Measurements from ENCODE around the gene BTBD2. TPM values are rescaled to one million over a fixed set of nuclear protein-coding genes. Genes with fewer than 3 reads are reported as not detected.

Gene BTBD2
- total RNA-seq, 2 donors from 2014 or later: 42.3 to 44.8 TPM

GRCh38 chr19:2058570-2059421 is 43.3 kb upstream of the BTBD2 start:
- 84 to 88% methylated on average over 21 to 26 of the region's 27 CpGs for WGBS, 2 donors
- Histone ChIP-seq H3K27ac (peak overlapping the region; percentile 96 to 100 (median 98)), H3K27me3 (no peaks in the 10 kb centered on the region), H3K36me3 (replicated peaks in 1 of 2; ENCODE audit: insufficient read depth in 1 of 2, low read depth in 2 of 2) (no peaks in the 10 kb centered on the region), H3K4me3 (no peak overlapping the region), H3K9me3 (no peaks in the 10 kb centered on the region), H3K4me1 (peaks cover 72% of the 10 kb centered on the region)
- DNase-seq (no peak), ATAC-seq (no peak)
- intact Hi-C loops (cut with DNase I): no loop called here
- TF ChIP-seq, protein P1, sequence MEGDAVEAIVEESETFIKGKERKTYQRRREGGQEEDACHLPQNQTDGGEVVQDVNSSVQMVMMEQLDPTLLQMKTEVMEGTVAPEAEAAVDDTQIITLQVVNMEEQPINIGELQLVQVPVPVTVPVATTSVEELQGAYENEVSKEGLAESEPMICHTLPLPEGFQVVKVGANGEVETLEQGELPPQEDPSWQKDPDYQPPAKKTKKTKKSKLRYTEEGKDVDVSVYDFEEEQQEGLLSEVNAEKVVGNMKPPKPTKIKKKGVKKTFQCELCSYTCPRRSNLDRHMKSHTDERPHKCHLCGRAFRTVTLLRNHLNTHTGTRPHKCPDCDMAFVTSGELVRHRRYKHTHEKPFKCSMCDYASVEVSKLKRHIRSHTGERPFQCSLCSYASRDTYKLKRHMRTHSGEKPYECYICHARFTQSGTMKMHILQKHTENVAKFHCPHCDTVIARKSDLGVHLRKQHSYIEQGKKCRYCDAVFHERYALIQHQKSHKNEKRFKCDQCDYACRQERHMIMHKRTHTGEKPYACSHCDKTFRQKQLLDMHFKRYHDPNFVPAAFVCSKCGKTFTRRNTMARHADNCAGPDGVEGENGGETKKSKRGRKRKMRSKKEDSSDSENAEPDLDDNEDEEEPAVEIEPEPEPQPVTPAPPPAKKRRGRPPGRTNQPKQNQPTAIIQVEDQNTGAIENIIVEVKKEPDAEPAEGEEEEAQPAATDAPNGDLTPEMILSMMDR (IDR thresholded peaks at IDR 0.05): no peak
- no peak for TF ChIP-seq POLR2A (IDR thresholded peaks at IDR 0.05)

GRCh38 chr19:2057484-2058469 is 42.3 kb upstream of the BTBD2 start:
- Histone ChIP-seq H3K27me3 (no peaks in the 10 kb centered on the region), H3K4me1 (peaks cover 81% of the 10 kb centered on the region), H3K4me3 (no peak overlapping the region), H3K27ac (peak overlapping the region; percentile 96 to 100 (median 98)), H3K36me3 (replicated peaks in 1 of 2; ENCODE audit: insufficient read depth in 1 of 2, low read depth in 2 of 2) (no peaks in the 10 kb centered on the region), H3K9me3 (no peaks in the 10 kb centered on the region)
- TF ChIP-seq POLR2A (IDR thresholded peaks at IDR 0.05): no peak
- TF ChIP-seq, protein P1 (IDR thresholded peaks at IDR 0.05): no peak
- no peak for ATAC-seq
- peak in 1 of 4 donors; percentile 11 for DNase-seq
- intact Hi-C loops (cut with DNase I): no loop called here
- WGBS, 2 donors: 82 to 87% methylated on average over 9 to 18 of the region's 23 CpGs

DNA sequence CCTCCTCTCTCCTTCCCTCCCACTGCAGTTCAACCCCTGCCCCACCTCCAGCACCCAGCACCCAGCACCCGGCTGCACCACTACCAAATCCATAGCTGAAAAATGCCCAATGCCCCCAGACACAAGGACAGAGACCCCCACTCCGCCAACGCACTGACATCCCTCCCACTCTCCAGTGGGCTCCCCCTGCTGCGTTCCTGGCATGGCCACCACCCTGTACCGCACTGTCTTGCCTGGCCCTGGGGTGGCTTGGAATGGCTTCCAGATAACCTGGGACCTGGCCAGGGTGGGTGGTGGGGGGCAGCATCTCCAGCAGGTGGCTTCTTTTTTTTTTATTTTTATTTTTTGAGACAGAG is 41.3 kb upstream of the BTBD2 start:
- Histone ChIP-seq H3K4me3 (no peak overlapping the region), H3K27ac (peak overlapping the region in 2 of 4 donors; percentile 75 to 82), H3K9me3 (no peaks in the 10 kb centered on the region), H3K4me1 (peaks cover 82% of the 10 kb centered on the region), H3K27me3 (no peaks in the 10 kb centered on the region), H3K36me3 (replicated peaks in 1 of 2; ENCODE audit: insufficient read depth in 1 of 2, low read depth in 2 of 2) (no peaks in the 10 kb centered on the region)
- intact Hi-C loops (cut with DNase I): no loop called here
- ATAC-seq (no peak), DNase-seq (peak in 1 of 4 donors; percentile 14)
- TF ChIP-seq POLR2A (IDR thresholded peaks at IDR 0.05): no peak
- TF ChIP-seq, protein P1 (IDR thresholded peaks at IDR 0.05): no peak
- WGBS, 2 donors: 49 to 65% methylated on average over 4 to 5 of the region's 5 CpGs

DNA sequence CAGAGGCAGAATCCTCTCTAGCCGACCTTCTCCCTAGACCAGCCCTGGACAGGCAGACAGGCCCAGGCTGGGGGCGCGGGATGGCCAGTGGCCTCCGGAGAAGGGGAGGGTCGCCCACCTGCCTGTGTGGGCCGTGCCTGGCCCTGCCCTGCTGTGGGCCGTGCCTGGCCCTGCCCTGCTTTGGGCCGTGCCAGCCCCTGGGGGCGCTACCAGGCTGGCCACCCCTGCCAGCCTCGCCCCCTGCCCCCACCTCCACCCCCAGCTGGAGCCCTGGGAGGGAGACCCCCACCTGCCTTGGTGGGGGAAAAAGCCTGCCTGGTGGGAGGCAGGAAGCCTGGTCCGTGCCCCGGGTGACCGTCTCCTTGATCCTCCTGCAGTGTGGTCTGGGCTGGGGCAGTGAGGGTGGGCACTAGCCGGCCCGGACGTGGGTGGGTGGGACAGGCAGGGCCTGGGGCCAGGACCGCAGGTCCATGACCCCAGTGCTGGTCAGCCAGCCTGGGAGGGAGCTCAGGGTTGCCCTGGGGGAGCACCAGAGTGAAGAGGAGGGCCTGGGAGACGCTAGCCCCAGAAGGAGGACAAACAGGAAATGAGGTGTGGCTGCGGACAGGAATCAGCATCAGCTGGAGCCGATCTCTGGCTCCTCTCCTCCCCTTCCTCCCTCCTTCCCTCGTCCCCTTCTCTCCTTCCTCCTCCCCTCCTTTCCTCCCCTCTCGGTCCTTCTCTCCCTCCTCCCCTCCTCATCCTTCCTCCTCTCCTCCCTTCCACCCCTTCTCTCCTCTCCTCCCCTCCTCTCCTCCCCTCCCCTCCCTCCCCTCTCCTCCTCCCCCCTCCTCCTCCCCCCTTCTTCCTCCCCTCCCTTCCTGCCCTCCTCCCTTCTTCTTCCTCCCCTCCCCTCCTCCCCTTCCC is 40.7 kb upstream of the BTBD2 start:
- intact Hi-C loops (cut with DNase I): no loop called here
- H3K4me3 ChIP-seq: no peak overlapping the region
- H3K4me1 ChIP-seq: peaks cover 87% of the 10 kb centered on the region
- TF ChIP-seq, protein P1 (IDR thresholded peaks at IDR 0.05): no peak
- TF ChIP-seq POLR2A (IDR thresholded peaks at IDR 0.05): peak in 2 of 3 donors; percentile 15 to 37
- 51 to 55% methylated on average over 16 to 21 of the region's 22 CpGs for WGBS, 2 donors
- peak in 3 of 4 donors; percentile 24 to 56 (median 49) for DNase-seq
- ATAC-seq: no peak
- H3K36me3 ChIP-seq (replicated peaks in 1 of 2; ENCODE audit: insufficient read depth in 1 of 2, low read depth in 2 of 2): no peaks in the 10 kb centered on the region
- no peaks in the 10 kb centered on the region for H3K27me3 ChIP-seq
- H3K9me3 ChIP-seq: no peaks in the 10 kb centered on the region
- peak overlapping the region; percentile 75 to 84 (median 82) for H3K27ac ChIP-seq
